ENCODE data around the gene C1orf174.

C1orf174 gene

DNA sequence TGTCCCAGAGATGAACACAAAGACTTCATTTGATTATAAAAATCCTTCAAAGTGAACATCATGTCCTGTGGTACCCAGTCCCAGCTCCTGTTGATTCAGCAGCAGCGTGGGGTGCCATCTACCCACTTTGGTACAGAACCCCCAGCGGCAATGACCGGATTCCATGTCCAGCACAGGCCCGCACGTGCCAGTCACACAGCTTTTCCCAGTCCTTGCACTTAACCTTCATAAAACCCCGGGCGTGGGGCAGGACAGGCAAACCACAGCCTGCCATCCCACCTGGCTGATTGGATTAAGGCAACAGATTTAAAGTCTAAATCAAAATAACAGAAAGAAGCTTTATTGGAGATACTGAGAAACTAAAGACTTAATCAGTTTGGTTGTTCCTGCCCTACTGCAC, 58.6 kb downstream of the C1orf174 start:
- in situ Hi-C loops (cut with HindIII; ENCODE audit: low sequenced_read_pairs) = no loop called here
